Activated CD8-positive, alpha-beta T cell treated with anti-CD3 and anti-CD28 coated beads for 36 hours (primary cell): ENCODE measurements around the gene CCL28. TPM values are rescaled to one million over a fixed set of nuclear protein-coding genes. Genes with fewer than 3 reads are reported as not detected.

Experiments used
- ATAC-seq: fragments of 200-7000 bp; cut with Tn5 transposase; one replicate; pipeline ENCODE4 v1.10.0; 2021; ENCODE audit warnings: mild to moderate bottlenecking, moderate library complexity
- CTCF ChIA-PET: fragments of 350-600 bp; sonication (Branson Sonifier 250); formaldehyde crosslinking; loops from one replicate; lab custom pipeline; 2021; ENCODE audit warnings: antibody characterized with exemption; lab: Charles Lee
- POLR2A ChIA-PET: fragments of 350-600 bp; sonication (Branson Sonifier 250); formaldehyde crosslinking; loops from one replicate; lab custom pipeline; 2021; ENCODE audit warnings: antibody characterized with exemption; lab: Charles Lee
- DNase-seq: peaks from one replicate; pipeline ENCODE4 v3.0.0-alpha.2; 2020
- H3K27ac Mint-ChIP-seq: one replicate; pipeline ENCODE4 v1.8.0; 2021; ENCODE audit warnings: mild to moderate bottlenecking, mixed read lengths
- H3K27me3 Mint-ChIP-seq: one replicate; pipeline ENCODE4 v1.8.0; 2021; ENCODE audit warnings: mixed read lengths
- H3K36me3 Mint-ChIP-seq: one replicate; pipeline ENCODE4 v1.8.0; 2021; ENCODE audit warnings: low read depth, mixed read lengths
- H3K4me1 Mint-ChIP-seq: one replicate; pipeline ENCODE4 v1.8.0; 2021; ENCODE audit warnings: low read depth, mixed read lengths
- H3K4me3 Mint-ChIP-seq: one replicate; pipeline ENCODE4 v1.8.0; 2021; ENCODE audit warnings: mild to moderate bottlenecking, moderate library complexity, mixed read lengths
- H3K9me3 Mint-ChIP-seq: one replicate; pipeline ENCODE4 v1.8.0; 2021; ENCODE audit warnings: mixed read lengths
- CTCF ChIP-seq: fragments of 200-600 bp; IDR thresholded peaks from one replicate; pipeline ENCODE4 v1.8.0; 2022; ENCODE audit warnings: antibody characterized with exemption, mild to moderate bottlenecking
- intact Hi-C: fragments of 100-400 bp; cut with micrococcal nuclease; formaldehyde crosslinking; loops from one replicate; pipeline ENCODE4 v1.10.0; 2022
- total RNA-seq, 2 experiments: library from RNA; stranded (reverse); gene quantifications; one replicate each; pipeline ENCODE4 v1.2.3, GENCODE V29; 2021

The CCL28 gene
- total RNA-seq, 2 experiments from 2014 or later: 12.4 to 15.0 TPM

DNA sequence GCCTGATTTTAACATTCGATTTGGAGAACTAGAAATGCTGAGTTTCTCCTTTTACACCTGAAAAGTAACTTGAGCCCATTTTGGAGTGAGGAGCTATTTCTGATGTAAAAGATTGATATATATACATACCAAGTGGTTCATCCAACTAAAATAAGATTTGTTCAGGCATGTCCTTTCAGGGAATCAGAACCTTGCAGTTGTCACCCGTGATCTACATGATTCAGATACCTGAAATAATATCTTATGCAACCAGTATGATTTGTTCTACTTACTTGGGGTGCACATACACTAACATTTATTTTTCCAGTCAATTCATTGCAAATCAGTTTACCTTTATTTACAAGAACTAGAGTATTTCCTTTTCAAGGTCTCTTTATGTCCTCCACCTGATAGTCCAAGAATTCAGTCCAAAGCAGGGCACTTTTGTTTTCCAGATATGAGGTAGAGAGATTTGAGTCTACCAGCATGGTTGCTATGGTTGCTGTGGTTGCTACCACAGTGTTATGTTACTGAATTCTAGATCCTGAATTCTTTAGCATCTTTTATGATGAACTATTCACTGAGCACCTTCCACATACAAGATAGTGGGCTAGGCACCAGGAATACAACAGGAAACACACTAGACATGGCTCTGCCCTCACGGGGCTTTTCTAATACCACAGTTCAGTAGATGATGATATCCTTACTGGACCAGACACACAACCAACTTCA, 49.3 kb downstream of the CCL28 start:
- ATAC-seq (no peak), DNase-seq (no peak)
- TF ChIP-seq CTCF: no peak
- no peak overlapping the region for H3K27ac Mint-ChIP-seq
- H3K9me3 Mint-ChIP-seq: peaks cover 22% of the 10 kb centered on the region
- CTCF ChIA-PET: no interaction called here
- intact Hi-C loops: no loop called here
- H3K4me1 Mint-ChIP-seq: no peaks in the 10 kb centered on the region
- no peak overlapping the region for H3K4me3 Mint-ChIP-seq
- POLR2A ChIA-PET: no interaction called here
- peaks cover 7% of the 10 kb centered on the region for H3K36me3 Mint-ChIP-seq
- H3K27me3 Mint-ChIP-seq: peaks cover 2% of the 10 kb centered on the region

- POLR2A ChIA-PET: interaction anchor here (0.5 kb wide), 1 partner anchor 44 kb away, joined by 3 read pairs; no protein-coding TSS in a partner anchor
- no peak for ATAC-seq
- DNase-seq: no peak
- no peak overlapping the region for H3K4me3 Mint-ChIP-seq
- H3K27ac Mint-ChIP-seq: no peak overlapping the region
- no peaks in the 10 kb centered on the region for H3K4me1 Mint-ChIP-seq
- peaks cover 2% of the 10 kb centered on the region for H3K36me3 Mint-ChIP-seq
- CTCF ChIA-PET: no interaction called here
- intact Hi-C loops: no loop called here
- H3K9me3 Mint-ChIP-seq: peaks cover 22% of the 10 kb centered on the region
- no peak for TF ChIP-seq CTCF
- peaks cover 2% of the 10 kb centered on the region for H3K27me3 Mint-ChIP-seq
Measured at GRCh38 chr5:43358726-43359125, 53.5 kb downstream of the CCL28 start.

GRCh38 chr5:43358301-43358700, 53.9 kb downstream of the CCL28 start:
- Mint-ChIP-seq H3K4me3 (no peak overlapping the region), H3K36me3 (peaks cover 2% of the 10 kb centered on the region), H3K9me3 (peaks cover 22% of the 10 kb centered on the region), H3K4me1 (no peaks in the 10 kb centered on the region), H3K27ac (no peak overlapping the region), H3K27me3 (peaks cover 2% of the 10 kb centered on the region)
- DNase-seq: no peak
- TF ChIP-seq CTCF: no peak
- no peak for ATAC-seq
- CTCF ChIA-PET: no interaction called here
- intact Hi-C loops: no loop called here
- POLR2A ChIA-PET: no interaction called here

DNA sequence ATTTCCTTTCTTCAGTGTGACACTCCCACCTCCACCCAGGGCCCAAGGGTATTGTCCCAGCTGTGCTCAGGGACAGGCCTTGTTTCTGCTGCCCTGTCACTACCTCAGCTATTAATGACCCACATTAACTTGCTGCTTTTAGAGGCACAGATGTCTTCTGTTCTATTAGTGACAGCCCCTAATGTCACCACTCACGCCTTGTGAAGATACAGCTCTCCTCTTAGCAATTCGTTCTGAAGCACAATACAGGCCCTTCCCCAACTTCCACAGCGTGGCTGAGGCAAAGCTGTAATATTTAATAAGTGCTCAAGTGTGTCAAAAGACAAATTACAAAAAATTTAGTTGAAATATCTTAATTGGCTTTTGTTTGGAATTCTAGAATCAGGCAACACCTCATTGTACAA, 54.3 kb downstream of the CCL28 start:
- H3K4me3 Mint-ChIP-seq: no peak overlapping the region
- peaks cover 2% of the 10 kb centered on the region for H3K27me3 Mint-ChIP-seq
- TF ChIP-seq CTCF: no peak
- no peak for DNase-seq
- peaks cover 22% of the 10 kb centered on the region for H3K9me3 Mint-ChIP-seq
- ChIA-PET CTCF (no interaction called here), POLR2A (no interaction called here)
- no peak for ATAC-seq
- peaks cover 2% of the 10 kb centered on the region for H3K36me3 Mint-ChIP-seq
- intact Hi-C loops: no loop called here
- H3K27ac Mint-ChIP-seq: no peak overlapping the region
- no peaks in the 10 kb centered on the region for H3K4me1 Mint-ChIP-seq

GRCh38 chr5:43357067-43357466, 55.1 kb downstream of the CCL28 start:
- Mint-ChIP-seq H3K27ac (no peak overlapping the region), H3K4me3 (no peak overlapping the region), H3K9me3 (peaks cover 22% of the 10 kb centered on the region), H3K36me3 (peaks cover 2% of the 10 kb centered on the region), H3K4me1 (no peaks in the 10 kb centered on the region), H3K27me3 (peaks cover 2% of the 10 kb centered on the region)
- TF ChIP-seq CTCF: no peak
- intact Hi-C loops: no loop called here
- ChIA-PET CTCF (no interaction called here), POLR2A (no interaction called here)
- no peak for ATAC-seq
- no peak for DNase-seq
